GM19023 (cell line): ENCODE data around the gene MYMX.
A peak's percentile ranks its signal among the peaks of the same experiment; 100 is the strongest.

Source experiments
- ATAC-seq: cut with Tn5 transposase; IDR thresholded peaks from one replicate; pipeline ENCODE4 v1.9.1; 2021; ENCODE audit warnings: mild to moderate bottlenecking, moderate library complexity; ENCODE audit not compliant: unreplicated experiment

MYMX gene

DNA sequence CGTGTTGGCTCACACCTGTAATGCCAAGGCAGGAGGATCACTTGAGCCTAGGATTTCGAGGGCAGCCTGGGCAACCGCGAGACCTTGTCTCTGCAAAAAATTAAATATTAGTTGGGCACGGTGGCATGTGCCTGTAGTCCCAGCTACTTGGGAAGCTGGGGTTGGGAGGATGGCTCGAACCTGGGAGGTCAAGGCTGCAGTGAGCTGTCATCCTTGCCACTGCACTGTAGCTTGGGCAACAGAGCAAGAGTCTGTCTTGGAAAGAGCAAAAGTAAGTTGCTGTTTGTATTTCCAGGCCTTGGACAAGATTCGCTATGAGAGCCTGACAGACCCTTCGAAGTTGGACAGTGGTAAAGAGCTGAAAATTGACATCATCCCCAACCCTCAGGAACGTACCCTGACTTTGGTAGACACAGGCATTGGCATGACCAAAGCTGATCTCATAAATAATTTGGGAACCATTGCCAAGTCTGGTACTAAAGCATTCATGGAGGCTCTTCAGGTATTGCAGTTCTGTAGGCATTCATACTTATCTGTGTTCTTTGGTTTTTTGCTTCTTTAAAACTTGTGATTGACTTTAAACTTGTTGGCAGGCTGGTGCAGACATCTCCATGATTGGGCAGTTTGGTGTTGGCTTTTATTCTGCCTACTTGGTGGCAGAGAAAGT, 32.5 kb downstream of the MYMX start:
- no peak for ATAC-seq

DNA sequence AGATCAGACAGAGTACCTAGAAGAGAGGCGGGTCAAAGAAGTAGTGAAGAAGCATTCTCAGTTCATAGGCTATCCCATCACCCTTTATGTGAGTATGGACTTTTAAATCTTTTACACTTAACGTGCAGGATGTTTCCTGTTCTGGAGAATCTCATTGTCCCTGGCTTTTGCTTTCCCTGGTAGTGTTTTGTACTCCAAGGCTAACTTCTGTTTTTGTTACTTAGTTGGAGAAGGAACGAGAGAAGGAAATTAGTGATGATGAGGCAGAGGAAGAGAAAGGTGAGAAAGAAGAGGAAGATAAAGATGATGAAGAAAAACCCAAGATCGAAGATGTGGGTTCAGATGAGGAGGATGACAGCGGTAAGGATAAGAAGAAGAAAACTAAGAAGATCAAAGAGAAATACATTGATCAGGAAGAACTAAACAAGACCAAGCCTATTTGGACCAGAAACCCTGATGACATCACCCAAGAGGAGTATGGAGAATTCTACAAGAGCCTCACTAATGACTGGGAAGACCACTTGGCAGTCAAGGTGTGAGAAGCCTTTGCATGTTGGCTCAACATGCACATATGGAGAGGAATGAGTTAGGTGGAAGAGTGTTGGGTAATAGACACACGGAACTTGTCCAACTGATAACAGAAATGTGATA, 33.5 kb downstream of the MYMX start:
- ATAC-seq = no peak

DNA sequence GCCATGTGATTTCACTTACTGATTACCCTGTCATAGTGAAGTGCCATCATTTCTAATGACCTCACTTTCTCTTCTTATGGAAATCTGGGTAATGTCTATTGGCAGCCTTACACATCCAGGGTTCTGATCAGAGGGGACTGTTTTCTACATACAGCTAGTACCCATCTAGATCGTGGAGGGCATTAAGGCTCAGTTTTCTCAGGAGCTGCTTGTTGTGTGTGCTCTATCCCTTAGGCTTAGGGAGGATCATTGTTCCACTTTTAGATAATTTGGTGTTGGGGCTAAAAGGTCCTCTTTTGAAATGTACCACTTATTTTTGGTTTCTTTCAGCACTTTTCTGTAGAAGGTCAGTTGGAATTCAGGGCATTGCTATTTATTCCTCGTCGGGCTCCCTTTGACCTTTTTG, 34.0 kb downstream of the MYMX start:
- no peak for ATAC-seq

DNA sequence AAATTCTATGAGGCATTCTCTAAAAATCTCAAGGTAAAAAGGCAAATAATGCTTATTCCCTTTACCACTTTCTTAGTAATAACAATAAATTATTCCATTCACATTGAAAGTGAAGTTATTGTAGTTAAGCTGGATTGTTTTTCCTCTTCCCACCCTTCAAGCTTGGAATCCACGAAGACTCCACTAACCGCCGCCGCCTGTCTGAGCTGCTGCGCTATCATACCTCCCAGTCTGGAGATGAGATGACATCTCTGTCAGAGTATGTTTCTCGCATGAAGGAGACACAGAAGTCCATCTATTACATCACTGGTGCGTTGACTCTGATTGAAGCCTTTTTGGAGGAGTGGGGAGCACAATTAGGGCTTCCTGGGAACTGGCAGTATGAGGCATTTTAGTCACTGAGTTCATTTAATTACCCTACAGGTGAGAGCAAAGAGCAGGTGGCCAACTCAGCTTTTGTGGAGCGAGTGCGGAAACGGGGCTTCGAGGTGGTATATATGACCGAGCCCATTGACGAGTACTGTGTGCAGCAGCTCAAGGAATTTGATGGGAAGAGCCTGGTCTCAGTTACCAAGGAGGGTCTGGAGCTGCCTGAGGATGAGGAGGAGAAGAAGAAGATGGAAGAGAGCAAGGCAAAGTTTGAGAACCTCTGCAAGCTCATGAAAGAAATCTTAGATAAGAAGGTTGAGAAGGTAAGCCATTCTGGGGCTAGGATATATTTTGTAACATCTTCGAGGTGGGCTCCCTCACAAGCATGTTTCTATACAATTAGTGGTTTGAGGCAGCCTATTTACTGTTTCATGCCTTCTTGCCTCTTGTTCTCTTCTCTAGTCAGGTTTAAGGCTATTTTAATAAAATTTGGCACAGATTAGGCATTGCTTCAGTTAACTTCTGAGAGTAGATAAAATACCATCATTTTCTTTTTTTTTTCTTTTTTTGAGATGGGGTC, 35.1 kb downstream of the MYMX start:
- ATAC-seq = no peak

DNA sequence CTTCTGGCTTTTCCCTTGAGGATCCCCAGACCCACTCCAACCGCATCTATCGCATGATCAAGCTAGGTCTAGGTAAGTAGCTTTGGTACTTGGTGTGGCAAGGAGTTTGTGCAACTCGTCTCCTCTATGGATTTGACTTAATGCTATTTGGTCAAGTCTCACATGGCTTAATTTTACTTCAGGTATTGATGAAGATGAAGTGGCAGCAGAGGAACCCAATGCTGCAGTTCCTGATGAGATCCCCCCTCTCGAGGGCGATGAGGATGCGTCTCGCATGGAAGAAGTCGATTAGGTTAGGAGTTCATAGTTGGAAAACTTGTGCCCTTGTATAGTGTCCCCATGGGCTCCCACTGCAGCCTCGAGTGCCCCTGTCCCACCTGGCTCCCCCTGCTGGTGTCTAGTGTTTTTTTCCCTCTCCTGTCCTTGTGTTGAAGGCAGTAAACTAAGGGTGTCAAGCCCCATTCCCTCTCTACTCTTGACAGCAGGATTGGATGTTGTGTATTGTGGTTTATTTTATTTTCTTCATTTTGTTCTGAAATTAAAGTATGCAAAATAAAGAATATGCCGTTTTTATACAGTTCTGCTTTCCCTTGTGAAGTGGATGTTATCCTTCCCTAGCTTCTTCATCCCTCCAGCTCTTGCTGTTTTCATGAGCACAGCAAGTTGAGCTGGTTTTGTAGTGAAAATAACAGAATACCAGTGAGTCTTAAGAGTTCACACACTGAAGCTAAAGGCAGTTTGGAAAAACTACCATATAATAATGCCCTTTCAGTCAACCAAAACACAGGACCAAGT, 36.8 kb downstream of the MYMX start:
- no peak for ATAC-seq

DNA sequence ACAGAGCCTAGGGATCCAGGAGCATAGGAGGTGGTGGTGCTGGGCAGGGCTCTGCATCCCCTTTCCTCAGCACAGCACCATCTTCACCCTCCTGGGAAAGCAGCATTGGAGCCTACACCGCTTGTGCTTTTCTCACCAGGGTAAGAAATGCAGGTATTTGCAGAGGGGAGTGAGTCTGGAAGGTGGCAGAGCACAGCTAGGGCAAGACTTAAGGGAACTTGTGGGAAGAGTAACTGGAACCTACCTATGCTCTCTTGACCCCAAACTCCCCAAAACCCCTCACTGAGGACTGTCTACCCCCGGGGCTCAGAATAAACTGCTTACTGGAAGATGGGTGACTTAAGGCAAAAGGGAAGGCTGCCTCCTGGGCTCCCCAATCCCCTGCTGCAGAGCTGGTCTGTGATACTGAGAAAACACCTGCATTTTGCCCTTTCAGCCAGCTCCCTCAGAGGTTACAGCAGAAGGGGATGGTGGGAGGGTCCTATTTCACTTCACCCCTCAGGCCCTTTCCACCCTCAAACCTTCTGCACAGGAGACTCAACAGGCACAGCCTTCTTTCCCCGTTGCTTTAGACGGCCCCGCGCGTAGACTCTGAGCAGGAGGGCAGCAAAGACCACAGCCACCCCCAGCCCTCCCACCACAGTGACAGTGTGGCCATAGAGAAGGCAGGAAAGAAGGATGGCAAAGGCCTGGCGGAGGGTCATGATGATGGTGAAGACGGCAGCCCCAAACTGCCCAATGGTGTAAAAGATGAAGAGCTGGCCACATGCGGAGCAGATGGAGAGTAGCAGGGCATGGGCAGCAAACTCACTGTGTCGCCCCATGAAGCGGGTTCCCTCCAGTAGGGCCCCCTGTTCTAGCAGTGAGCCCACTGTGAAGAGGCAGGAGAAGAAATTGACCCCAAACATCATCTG, 37.7 kb downstream of the MYMX start:
- ATAC-seq = no peak

DNA sequence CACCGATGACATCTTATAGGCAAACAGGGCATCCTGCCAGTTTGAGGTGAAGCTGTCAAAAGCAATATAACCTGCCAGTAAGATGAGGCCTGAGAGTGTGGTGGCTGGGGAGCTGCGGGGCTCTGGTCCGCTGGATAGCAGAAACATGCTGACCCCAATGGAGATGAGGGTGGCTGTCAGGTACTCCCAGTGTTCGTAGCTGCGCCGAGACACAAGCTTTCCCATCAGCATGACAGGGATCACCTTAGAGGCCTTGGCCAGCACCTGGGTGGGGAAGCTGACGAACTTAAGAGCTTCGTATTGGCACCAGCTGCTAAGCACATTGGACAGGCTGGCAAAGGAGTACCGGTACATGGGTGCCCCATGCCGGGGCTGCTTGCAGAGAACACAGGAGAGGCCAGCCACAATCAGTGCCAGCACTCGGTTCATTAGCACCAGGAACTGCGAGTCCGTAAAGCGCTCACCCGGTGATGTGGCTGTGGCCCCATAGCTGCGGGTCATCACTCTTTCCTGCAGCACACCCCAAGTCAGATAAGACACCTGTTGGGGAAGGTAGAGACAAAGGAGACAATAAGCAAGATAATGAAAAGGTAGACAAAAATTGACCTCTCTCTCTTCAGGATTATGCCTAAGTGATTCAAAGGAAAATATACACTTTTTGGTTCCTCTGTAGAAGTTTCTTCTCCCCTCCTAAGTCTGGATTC, 38.5 kb downstream of the MYMX start:
- no peak for ATAC-seq

DNA sequence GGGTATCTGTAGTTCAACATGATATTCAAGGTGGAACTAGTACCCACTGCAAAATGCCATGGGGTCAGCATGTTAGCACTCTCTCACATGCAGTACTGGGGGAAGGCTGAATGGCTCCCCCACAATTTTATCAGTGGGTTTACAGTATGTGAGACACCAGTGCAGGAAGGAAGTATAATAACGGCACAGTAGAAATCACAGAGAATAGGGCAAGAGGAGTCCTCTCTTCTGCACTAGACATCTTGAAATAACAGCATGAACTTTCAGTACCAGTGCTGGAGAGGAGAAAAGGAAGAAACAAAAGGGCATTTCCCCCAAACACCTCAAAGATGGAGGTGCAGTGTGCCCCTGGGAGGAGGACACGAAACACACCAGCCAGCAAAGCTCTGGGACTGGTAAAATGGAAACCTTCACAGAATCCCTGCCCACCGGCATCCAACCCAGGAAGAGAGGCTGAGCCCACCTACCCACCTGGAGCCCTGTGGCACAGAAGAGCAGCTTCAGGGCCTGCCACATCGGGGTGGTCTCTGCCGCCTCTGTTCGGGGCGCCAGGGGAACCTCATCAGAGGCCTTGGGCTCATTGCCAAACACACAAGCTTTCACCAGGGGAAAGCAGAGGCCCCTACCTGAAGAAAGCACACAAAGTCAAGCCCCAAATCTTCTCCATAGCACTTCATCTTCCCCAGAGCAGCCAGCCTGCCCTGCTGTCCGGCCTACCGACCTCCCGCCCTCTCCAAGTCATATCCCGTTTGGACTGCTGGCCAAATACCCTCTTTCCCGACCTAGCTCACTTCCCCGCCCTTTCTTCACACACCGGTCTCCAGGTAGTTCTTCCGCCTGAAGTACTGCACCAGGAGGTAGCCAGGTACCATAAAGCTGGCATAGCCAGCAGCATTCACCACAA, 39.4 kb downstream of the MYMX start:
- ATAC-seq = no peak

DNA sequence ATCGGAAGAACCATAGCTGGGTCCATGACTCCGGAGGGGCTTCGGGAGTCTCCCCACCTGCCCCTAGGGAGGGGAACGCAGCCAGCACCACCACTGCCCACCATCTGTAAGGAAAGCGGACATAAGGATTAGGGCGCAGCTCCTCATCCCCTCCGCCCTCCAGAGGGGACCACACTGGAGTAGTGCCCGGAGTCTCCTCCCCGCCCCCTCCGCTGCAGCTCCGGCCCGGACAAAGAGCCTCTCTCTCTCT, 40.0 kb downstream of the MYMX start:
- no peak for ATAC-seq

DNA sequence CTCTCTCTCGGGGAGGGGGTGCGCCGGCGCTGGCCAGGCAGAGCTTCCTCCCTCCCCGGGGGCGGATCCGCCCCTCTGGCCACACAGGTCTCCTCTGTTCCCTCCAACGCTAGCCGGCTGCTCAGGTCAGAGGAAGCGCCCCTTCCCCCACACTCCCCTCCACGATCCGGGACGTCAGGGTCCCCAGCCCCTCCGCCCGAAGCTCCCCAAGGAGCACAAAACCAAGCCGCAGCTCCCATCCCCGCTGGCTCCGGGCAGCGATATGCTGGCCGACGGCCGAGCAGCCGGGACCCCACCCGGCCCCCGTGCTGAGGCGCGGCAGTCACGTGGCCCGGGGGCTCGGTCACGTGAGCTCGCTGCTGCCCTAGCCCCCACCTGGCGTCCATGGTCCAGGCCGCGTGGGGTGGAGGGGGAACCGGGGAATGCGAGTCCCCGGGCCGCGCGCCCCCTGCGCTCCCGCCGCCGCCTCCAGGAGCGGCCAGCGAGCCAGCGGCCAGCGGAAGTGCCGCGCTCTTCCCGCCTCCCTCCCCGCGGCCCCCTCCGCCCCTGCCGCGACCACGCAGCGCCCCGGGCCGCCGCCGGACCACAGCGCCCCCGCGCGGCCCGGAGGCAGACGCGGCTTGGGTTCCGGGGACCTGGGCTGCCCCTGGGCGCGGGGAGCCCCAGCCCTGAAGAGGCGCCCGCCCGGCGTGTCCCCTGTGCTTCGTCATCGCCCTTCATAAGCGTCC, 40.5 kb downstream of the MYMX start, which contains the start of gene SLC35B2:
Gene SLC35B2 (minus strand): TSS at position 504 of the 728 bp plus-strand sequence. CDS start 118 bp downstream, at position 386.
- peak; percentile 47 for ATAC-seq

DNA sequence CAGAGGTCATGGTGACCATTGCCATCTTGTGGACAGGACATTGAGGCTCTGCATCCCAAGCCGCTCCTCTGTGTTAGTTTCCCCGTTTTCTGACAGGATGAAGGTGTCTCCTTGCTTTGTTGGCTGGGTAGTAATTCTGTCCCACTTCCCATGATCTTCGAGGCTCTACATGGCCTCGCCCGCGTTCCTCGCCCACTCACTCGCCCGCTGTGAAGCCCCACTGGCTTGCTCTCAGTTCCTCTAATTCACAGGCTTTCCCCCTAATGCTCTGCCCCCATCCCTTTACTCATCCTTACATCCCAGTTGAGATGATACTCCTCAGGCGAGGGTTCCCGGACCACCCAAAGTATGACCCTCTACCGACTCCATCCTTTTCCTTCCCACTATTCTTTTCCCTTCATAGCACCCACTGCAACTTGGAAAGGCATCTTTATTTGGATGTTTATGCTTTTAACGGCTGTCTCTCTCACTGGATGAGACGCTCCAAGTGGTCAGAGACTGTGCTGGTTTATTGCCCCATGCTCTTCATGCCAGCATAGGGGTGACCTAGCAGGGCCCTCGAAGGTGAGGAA, 41.1 kb downstream of the MYMX start:
- ATAC-seq = peak; percentile 19

DNA sequence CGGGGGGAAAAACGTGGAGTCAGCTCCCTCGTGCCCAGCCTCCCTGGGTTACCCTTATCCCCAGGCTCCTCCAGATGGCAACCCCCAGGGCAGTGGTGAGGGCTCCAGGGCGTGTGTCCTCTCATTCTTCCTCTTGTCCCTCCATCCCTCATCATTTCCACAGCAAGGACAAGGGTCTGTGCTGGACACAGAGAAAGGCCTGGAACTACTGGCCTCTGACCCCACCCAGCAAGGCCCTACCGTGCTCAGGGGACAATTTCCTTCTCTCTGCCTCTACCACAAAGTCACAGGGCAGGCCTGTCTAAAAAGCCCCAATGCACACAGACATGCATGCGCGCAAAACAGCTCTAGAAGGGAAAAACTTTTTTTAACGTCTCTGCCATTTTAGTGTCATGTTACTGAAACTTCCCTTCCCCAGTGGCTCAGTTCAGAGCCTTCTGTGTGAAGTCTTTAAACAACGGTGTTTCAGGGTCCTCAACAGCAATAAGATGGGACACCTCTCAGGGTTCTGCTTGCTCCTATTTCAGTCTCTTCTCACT, 41.7 kb downstream of the MYMX start:
- no peak for ATAC-seq

DNA sequence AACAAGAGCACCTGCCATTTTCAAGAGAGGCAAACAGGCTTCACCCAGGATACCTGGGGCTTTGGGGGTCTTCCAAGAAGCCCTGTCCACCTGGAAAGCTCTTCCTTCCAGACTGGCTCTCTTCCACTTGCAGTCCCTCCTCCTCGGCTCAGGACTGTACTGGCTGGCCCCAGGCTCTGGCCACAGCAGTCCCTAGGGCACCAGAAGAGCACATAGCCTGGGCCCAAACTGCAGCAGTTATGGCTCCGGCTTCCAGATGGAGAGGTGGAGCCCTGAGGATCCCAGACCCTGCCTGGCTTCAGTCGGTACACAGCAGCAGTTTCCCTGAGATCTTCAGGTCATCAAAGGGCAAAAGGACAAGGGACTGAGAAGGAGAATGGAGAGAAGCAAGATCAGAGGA, 42.2 kb downstream of the MYMX start:
- ATAC-seq = no peak

DNA sequence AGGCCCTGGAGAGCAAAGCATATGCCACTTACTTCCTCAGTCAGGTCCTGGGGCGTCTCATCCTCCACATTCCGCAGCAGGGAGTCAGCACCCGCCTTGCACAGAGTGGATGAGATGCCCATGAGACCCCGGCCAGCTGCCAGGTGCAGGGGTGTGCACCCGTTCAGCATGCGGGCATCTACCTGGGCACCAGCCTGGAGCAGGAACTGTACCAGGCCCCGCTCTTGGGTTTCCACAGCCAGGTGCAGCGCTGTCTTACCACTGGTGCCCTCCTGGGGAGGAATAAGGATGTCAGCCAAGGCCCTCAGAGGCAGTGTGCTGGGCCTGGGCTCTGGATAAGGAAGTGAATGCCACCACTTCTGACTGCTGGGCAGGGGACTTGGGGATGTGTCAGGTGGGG, 43.3 kb downstream of the MYMX start:
- no peak for ATAC-seq

DNA sequence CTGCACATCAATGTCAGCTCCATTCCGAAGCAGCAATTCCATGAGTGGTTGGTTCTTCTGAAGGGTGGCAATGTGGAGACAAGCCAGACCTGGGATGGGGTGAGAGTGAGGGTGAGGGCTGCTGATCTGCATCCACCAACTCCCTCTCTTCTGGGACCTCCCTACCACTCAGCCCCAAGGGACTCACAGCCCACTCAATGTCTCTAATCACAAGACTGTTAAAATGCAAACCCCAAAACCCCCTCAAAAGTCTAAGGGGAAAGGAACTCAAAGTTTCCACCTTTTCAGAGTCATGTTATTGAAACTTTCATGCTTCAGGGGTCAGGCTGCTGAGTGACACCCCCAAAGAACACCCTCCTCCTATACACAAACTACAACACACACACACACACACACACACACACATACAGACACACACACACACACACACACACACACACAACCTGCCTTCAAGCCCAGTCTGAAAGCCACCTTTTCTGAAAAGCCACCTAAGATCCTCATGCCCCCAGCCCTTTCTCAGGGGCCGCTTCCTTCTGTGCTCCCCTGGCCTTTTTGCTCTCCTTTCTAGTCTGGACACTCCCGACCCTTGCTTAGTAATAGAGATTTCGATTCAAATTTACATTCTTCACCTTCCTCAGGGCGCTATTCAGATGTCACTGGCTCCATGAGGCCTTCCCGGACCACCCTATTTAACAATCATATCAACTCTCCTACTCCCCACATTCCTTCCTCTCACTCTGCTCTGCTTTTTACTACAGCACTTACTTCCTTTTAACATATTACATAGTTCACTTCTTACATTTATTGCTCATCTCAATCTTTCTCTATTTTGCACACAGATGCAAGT, 43.9 kb downstream of the MYMX start:
- ATAC-seq = no peak

DNA sequence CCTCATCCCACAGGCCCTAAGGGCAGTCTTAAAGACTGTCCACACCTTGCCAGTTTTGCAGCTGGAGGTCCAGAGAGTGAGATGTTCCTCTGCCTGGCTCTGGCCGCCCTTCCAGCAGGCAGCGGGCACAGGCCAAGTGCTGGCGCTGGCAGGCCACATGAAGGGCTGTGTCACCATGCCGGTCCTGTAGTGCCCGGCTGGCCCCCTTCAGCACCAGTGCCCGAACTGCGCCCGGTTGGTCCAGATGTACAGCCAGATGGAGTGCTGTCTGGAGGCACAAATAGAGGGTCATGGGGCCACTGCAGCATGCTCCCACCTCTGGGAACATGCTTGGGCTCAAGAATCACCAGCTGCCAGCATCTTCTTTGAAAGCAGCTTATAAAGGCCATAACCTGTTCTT, 44.9 kb downstream of the MYMX start:
- no peak for ATAC-seq
